NCI-H1436 (cell line): ENCODE results near the gene HBEGF.
"Not testable (repeated sequence)": the region's sequence is repeated elsewhere in the genome, so short reads cannot be mapped to it uniquely, and the experiment has no call there.

Experiments
- DNase-seq: peaks from one replicate; lab custom pipeline; 2025; lab: John Stamatoyannopoulos, UW

The HBEGF gene

GRCh38 chr5:140360681-140361479, 14.5 kb upstream of the HBEGF start:
- no peak for DNase-seq

- no peak for DNase-seq
These were observed 13.7 kb upstream of the HBEGF start, which contains the start of gene SLC4A9 for GRCh38 chr5:140360101-140360500. Gene SLC4A9 (plus strand): TSS chr5:140360194. CDS start chr5:140360237, 43 bp downstream.

DNA sequence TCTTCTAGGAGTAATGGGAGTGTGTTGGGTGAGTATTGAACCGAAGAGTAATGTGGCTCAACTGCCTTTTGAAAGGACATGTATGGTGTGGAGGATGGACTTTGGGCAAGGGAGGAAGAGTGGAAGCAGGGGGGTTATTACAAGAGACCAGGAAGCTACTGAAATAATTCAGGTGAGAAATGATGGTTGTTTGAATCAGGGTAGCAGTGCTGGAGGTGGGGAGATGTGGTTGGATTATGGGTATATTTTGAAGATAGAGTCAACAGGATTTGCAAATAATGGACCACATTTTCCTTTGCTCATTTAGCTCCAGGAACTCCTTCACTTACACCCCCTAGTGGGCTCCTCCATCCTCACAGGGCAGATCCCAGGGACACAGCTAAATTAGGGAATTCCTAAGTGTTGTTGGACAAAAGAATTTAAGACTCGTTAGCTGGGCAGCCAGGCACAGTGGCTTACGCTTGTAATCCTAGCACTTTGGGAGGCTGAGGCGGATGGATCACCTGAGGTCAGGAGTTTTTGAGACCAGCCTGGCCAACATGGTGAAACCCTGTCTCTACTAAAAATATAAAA, 12.4 kb upstream of the HBEGF start:
- no peak for DNase-seq

DNA sequence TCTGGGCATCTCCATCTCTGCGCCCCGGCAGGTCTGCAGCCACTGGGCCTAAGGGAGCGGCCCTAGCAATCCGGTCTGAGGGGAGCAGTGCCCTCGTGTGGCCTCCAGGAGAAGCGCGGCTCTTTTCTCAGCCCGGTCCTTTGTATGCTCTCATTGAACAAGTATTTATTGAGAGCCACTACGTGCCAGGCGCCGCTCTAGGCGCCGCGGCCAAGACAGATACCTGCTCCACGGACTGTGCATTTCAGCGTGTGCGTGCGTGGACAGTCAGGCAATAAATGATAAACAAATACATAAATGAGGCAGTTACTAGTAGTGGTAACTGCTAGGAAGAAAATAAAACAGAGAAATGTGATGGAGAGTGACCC, 11.3 kb upstream of the HBEGF start:
- DNase-seq: peak; percentile 80

- no peak for DNase-seq
These were observed 10.7 kb upstream of the HBEGF start for GRCh38 chr5:140356853-140357725.

DNA sequence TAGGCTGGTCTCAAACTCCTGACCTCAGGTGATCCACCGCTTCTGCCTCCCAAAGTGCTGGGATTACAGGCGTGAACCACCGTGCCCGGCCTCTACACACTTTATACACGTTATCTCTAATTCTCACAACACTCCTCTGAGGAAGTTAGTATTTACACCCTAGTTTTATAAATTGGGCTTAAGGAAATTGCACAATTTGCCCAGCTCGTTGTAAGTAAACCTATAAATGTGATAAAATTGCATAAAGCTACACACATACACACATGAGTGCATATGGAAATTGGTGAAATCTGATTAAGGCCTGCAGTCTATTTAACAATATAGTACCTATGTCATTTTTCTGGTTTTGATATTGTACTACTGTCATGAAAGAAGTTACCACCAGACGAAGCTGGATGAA, 9.1 kb upstream of the HBEGF start:
- DNase-seq: no peak

DNA sequence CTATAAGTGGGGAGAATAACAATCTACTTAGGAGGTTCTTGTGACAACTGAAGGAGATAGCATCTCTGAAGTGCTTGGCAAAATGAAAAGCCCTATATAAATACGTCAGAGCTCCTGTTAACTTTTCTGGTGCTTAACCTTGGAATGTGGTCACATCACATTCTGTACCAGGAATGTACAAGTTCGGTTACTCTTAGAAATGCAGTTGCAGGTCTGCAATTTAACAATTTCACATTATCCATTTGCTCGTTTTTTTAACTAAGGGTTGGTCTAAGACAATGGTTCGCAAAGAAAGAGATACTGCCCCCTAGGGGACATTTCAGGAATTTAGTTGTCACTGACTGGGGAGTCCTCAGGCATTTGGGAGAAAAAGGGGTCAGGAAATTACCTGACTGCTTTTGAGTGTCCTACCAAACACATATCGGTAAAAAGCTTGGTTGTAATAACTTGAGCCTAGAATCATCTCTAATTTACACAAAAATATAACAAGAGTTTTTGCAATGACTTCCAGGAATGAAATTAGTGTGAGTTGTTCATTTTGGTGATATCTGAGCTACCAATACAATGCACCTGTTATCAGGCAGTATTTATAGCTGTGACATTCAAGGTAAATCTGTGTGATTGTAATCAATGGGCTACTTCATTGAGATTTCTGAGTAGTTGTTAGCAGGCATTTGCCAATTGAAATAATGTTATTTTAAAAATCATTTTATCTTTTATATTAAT, 5.4 kb upstream of the HBEGF start:
- peak; percentile 56 for DNase-seq

DNA sequence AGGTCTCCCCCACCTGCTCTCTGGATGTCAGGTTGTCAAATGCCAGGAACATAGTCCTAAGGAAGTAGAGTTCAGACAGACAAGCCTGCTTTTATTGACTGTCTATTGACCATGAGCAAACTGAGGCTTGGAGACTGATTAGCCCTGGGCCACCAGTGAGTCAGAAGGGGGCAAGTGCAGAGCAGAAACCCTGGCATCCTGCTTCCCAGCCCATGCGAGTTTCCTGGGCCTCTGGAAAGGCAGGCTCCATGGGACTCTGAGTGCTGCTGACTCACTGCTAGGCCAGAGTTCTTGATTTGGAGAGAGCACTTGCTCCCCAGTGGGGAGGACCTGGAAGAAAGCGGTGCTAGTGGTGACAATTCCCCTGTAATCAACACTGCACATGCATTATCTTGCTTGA, 2.8 kb upstream of the HBEGF start:
- no peak for DNase-seq

- DNase-seq: no peak
These were observed 1.7 kb upstream of the HBEGF start for GRCh38 chr5:140348104-140348503.

DNA sequence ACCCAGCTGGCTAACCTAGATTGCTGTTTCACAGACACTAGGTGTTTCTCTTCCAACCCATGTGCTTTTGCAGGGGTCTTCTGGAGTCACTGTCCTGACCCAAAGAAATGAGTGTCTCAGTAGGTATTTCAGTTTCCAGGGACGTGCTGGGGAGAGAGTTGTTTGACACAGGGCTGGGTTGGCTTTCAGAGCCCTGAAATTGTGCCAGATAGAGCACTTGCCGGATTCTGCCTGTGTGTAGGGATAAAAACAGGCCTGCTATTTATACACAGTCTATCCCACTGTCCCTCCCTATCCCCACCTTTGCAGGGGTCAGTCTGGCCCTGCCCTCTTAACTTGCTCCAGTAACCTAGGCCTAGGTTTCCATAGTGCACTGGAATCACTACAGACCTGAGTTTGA, 957 bp upstream of the HBEGF start:
- DNase-seq: no peak

GRCh38 chr5:140345919-140346347, 470 bp downstream of the HBEGF start:
- no peak for DNase-seq

DNA sequence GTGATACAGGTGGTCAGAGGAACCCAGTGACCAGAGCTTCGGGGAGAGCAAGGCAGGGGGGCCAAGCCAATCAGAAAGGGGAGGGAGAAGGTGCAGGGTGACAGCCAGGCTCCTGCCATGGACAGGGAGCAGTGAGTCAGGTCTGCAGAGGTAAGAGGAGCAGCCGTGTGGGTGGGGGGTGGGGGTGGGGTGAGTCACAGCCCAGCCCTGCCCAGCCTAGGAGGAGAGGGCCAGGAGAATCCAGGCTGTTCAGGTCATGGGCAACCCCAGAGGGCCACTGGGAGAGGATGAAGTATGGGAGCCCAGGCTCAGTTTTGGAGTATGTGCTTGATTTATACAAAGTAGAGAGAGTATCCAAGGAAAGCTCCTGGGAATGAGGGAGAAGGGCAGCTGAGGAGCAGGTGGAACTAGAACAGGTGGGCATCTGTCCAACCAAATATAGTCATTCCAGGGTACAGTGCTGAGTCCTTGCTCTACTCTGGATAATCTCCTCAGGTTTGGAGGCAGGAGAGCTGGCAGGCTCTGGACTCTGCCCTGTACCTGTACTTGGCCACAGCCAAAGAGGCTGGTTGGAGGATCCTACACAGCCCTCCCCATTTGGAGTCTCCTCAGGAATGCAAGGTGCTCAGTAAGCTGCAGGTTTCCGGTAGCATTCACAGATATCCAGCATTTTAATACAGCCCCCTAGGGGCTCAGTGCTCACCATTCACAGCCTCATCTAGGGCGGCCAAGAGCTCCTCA, 1.6 kb downstream of the HBEGF start:
- DNase-seq: no peak

GRCh38 chr5:140343849-140344248, 2.6 kb downstream of the HBEGF start:
- DNase-seq: not testable (repeated sequence)

DNA sequence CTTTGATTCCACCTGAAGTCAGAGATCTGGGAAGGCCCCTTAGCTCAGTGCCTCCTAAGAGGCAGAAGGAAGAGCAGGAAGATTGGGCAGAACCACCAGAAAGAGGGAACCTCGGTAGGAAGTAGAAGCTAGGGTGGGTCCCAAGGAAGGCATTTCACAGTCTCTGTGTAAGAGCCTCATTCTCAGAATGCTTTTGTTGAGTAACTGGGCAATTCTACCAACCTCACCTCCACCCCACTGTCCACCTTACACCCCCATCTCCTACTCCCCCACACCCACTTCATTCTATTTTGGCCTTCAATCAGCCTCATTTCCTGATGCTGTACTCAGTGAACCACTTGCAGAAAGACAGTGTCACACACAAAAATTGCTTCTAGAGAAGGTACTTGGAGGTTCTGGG, 3.5 kb downstream of the HBEGF start:
- DNase-seq: no peak

DNA sequence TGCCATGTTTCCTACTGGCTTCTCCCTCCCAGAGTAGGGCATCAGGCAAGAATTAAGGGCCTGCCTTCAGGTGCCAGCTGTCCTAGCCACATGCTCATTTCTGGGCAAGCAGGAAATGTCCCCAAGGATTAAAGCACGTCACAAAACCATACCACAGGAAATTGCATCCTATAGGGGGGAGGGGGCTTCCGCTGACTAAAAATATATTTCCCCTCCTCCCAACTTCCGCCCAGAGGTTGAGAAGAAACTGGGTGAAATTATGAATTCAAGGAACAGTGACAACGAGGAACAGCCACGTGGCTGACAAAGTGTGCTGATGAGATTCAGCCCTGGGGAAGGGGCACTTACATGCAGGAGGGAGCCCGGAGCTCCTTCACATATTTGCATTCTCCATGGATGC, 4.1 kb downstream of the HBEGF start:
- DNase-seq: no peak

- no peak for DNase-seq
These were observed 4.8 kb downstream of the HBEGF start for GRCh38 chr5:140341591-140341990.

DNA sequence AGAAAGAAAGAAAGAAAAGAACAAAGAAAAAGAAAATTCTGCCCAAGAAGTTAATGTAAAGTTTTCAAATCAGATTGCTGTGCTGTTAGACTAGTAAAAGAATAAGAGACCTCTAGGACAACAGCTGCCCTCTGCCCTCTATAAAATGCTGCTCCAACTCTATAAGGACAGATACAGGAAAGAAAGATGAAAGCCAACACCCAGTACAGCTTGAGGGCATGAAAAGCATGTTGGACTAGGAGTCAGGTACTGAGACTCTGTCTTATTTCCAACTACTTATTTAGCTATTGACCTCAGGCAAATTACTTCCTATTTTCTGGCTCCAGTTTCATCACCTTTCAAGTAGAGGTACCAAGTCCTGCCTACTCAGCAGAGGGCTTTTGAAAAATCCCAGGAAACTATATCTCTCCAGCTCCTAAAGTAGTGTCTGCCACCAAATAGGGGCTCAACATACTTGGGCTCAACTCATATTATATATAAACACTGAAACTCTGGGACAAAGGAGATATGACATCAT, 5.7 kb downstream of the HBEGF start:
- no peak for DNase-seq

GRCh38 chr5:140339636-140340035, 6.8 kb downstream of the HBEGF start:
- no peak for DNase-seq

DNA sequence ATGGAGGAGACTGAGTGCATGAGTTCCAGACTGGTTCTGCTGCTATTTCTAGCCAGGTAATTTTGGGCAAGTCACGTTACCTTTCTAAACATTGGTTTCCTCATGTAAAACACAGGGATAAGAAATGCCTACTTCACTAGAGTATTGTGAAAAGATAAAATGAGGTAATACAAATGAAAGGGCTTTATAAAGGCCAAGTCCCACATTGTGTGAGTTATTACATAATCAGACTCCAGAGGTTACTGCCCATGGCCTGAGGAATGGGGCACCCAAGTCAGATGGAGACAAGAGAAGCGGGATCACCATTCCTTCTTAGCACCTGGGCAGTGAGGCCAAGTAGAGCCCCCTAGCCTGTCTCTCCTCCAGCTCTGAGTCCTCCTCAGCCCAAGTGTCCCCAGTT, 7.5 kb downstream of the HBEGF start:
- DNase-seq: no peak

- no peak for DNase-seq
These were observed 8.1 kb downstream of the HBEGF start for GRCh38 chr5:140338336-140338735.

DNA sequence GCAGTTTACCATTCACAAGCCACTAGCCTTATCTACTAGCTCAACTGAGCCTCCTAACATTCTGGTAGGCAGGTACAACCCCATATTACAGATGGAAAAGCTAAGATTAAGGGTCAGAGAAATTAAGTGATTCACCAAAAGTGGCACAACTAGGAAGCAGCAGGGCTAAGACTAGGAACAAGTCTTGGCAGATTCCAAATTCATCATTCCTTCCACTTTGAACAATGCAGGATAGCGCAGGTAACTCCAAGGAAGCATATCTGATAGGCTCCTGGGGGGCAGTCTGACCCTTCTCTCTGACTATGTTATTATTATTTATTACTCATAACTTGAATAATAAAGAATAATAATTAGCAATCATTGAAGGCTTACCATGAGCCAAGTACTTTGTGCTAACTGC, 8.5 kb downstream of the HBEGF start:
- no peak for DNase-seq
